EH (cell line): Measurements from ENCODE around the gene BABAM2.

Experiments used
- DNase-seq: peaks from one replicate; pipeline ENCODE4 v3.0.0-alpha.2; 2015; ENCODE audit warnings: low read depth

BABAM2 gene

DNA sequence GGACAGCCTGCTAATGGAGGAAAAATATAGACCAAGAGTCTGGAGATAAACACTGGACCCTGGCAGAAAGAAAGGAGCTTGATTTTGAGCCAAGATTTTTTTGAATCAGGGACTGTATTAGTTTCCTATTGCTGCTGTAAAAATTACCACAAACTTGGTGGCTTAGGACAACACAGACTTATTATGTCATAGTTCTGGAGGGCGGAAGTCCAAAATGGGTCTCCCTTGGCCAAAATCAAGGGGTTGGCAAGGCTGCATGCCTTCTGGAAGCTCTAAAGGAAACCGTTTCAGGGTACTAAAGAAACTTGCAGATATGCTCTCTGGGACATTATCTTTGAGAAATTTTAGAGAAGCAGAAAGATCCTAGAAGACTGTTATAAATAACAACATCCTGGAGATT is 140.1 kb downstream of the BABAM2 start:
- DNase-seq, result no peak

DNA sequence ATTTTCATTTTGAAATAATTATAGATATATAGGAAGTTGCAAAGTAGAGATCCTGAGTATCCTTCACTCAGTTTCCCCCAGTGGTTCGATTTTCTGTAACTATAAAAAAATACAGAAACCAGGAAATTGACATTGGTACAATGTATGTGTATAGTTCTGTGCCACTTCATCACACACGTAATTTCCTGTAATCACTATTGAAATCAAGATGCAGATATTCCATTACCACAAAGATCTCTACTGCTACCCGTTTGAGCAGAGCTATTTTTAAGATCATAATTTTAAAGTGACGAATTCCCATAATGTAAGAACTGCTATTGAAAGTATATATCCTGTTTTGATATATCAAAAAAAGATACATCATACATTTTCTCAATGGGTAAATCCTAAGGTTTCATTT is 142.3 kb downstream of the BABAM2 start:
- DNase-seq, result no peak

GRCh38 chr2:28034696-28035095 is 144.2 kb downstream of the BABAM2 start:
- no peak for DNase-seq

- no peak for DNase-seq
Observed at GRCh38 chr2:28035163-28035690, 144.7 kb downstream of the BABAM2 start.

- DNase-seq, result no peak
Observed at GRCh38 chr2:28035816-28036215, 145.3 kb downstream of the BABAM2 start.

- no peak for DNase-seq
Observed at GRCh38 chr2:28036307-28036706, 145.8 kb downstream of the BABAM2 start.

DNA sequence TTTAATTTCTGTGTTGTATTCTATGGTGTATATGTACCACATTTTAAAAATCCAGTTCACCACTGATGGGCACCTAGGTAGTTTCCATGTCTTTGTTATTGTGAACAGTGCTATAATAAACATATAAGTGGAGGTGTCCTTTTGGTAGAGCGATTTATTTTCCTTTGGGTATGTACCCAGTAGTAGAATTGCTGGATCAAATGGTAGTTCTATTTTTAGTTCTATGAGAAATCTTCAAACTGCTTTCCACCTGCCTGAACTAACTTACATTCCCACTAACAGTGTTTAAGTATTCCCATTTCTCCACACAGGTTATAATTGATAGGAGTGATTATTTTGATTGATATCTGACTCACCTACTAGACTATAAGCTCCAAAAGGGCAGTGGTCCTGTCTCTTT is 148.2 kb downstream of the BABAM2 start:
- no peak for DNase-seq

- DNase-seq, result no peak
Observed at GRCh38 chr2:28045676-28046351, 155.3 kb downstream of the BABAM2 start.

GRCh38 chr2:28046921-28047320 is 156.4 kb downstream of the BABAM2 start:
- no peak for DNase-seq

- DNase-seq, result peak; percentile 81
Observed at GRCh38 chr2:28047681-28048080, 157.2 kb downstream of the BABAM2 start.

DNA sequence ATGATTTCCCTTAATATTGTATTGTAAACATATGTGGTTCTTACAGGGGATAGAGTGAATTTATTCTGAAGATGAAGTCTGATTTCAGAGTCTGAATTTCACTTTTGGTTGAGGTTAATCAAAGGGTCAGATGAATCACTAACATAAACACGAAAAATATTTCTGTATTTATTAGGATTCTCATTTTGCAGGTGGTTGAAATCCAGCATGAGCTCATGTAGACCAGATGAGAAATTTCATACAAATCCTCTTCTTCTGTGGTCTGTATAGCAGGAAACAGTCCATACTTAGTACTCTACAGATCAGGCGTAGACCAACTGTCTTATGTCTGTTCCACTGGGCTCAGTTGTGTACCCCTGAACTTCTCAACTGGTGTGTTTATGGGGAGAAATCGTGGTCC is 157.8 kb downstream of the BABAM2 start:
- peak; percentile 15 for DNase-seq

DNA sequence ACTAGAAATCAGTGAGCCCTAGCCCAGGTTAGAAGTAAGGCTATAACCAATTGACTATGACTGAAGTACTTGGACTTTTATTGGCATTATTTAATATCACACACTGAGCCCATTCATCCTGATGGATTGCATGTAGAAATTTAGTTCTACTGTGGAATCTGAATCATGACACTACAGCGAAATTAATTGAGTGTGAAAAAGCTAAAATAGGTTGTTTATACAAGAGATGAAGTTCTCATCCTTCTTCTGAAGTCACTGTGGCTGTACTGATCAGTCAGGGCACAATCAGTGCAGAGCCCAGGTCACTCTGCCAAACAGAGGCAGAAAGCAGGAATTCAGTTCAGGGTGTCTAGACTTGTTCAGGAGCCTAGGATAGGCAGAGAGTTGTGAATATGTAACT is 158.9 kb downstream of the BABAM2 start:
- DNase-seq, result peak; percentile 47

GRCh38 chr2:28049899-28050298 is 159.4 kb downstream of the BABAM2 start:
- DNase-seq, result no peak

DNA sequence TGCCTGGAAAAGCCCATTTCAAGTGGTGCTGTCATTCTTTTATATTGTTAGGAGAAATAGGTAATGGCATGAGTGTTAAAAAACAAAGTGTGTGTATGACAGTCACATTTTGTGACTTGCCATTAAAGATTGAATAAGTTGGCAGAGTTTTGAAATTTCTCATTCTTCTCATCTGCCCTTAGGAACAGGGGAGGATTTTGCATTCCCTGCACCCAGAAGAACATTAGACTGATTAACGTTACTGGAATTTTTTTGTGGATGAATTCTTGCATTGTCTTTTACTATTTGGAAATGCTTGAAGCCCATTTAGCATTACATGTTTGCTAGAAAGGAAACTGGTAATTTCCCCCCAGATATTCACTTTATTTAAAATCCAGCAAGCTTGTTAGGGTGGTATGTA is 162.2 kb downstream of the BABAM2 start:
- peak; percentile 74 for DNase-seq

DNA sequence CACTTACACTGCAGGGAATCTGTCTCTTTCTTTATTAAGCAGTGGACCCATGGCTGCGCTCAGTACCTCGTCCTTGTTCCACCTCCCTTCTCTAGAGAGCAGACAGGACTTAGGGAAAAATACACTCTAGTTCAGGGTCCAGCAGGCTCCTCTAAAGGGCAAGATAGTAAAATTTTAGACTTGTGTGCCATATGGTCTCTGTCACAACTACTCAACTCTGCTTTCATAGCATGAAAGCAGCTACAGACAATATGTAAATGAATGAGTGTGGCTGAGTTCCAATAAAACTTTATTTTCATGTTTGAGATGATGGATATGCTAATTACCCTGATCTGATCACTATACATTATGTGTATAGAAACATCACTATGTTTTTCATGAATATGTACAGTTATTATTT is 163.1 kb downstream of the BABAM2 start:
- no peak for DNase-seq

DNA sequence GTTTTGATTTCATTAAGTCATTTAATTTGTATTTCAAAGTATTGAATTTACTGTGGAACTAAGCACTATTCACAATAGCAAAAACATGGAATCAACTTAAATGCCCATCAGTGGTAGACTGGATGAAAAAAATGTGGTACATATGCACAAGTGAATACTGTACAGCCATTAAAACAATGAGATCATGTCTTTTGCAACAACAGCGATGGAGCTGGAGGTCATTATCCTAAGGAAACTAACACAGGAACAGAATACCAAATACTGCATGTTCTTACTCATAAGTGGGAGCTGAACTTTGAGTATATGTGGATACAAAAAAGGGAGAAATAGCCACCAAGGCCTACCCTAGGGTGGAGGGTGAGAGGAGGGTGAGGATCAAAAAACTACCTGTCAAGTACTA is 164.4 kb downstream of the BABAM2 start:
- peak; percentile 43 for DNase-seq

DNA sequence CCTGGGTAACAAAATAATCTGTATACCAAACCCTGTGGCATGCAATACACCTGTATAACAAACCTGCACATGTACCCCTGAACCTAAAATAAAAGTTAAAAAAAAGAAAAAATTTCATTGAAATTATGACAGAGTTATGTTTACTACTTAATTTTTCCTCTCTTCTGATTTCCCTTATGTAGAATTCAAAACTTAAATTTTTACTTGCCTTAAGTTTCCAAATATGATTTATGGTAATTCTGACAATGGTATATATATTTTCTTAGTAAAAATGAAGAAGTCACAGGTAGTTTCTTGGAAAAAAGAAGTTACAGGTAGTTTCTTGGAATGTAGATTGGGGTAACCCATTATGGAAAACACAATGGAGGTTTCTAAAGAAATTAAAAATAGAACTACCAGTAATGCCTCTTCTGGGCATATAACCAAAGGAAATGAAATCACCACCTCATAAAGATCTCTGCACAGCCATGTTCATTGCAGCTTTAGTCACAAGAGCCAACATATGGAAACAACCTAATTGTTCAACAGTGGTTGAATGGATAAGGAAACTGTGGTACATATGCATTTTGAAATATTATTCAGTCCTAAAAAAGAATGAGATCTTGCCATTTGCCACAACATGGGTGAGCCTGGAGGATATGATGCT is 164.9 kb downstream of the BABAM2 start:
- peak; percentile 63 for DNase-seq

GRCh38 chr2:28058791-28059190 is 168.3 kb downstream of the BABAM2 start:
- no peak for DNase-seq

- no peak for DNase-seq
Observed at GRCh38 chr2:28062867-28063266, 172.3 kb downstream of the BABAM2 start.

GRCh38 chr2:28063492-28063962 is 173.0 kb downstream of the BABAM2 start:
- peak; percentile 80 for DNase-seq

DNA sequence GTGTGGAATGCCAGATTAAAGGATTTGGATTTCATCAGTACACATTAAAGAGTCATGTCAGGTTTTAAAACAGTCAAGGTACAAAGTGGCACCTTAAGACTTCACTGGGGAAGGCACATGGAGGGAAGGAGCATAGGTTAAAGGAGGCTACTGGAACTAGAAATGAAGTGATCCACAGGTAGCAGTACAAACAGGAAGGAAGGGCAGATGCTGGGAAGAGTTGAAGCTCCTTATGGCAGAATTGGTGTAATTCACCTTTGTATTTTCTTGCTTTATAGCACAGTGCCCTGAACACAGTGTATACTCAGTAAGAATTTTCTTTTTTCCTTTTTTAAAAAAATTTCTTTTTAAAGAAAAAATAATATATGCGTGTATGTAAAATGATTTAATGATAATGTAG is 177.1 kb downstream of the BABAM2 start:
- no peak for DNase-seq

GRCh38 chr2:28068088-28068487 is 177.6 kb downstream of the BABAM2 start:
- DNase-seq, result peak; percentile 75

DNA sequence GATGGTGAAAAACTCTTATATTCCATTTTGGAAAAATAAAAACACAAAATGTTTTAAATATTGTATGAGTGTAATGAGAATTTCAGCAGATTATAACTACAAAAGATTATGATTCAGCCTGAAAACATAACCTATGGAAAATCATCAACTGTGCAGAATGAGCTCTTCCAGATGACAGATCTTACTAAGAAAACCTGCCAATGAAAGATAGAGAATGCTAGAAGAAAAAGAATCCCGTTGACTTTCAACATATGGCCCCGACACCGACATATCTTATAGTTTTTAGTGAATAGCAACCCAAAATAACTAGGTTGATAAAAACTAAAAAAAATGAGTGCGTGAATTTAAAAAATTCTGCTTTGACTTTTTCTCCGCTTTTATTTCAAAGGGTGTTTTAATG is 178.0 kb downstream of the BABAM2 start:
- no peak for DNase-seq

GRCh38 chr2:28071221-28071620 is 180.7 kb downstream of the BABAM2 start:
- DNase-seq, result no peak
